Measurements from ENCODE around the gene CDC16. TPM values are rescaled to one million over a fixed set of nuclear protein-coding genes. Genes with fewer than 3 reads are reported as not detected.
A peak's percentile ranks its signal among the peaks of the same experiment; 100 is the strongest.

The CDC16 gene
- total and polyA plus RNA-seq, 2 of the 4 experiments (the other 2 are of a cell fraction): 41.6 to 66.6 TPM

GRCh38 chr13:114314074-114314912, 79.6 kb downstream of the CDC16 start, which contains the start of gene CHAMP1 (continued):
- TF ChIP-seq RFX5 (IDR thresholded peaks at IDR 0.05; ENCODE audit: low read depth, low read length) (no peak), RAD21 (IDR thresholded peaks at IDR 0.05; ENCODE audit: low read length) (no peak), POLR2A (IDR thresholded peaks at IDR 0.05; ENCODE audit: low read depth, low read length) (peak; percentile 96)

DNA sequence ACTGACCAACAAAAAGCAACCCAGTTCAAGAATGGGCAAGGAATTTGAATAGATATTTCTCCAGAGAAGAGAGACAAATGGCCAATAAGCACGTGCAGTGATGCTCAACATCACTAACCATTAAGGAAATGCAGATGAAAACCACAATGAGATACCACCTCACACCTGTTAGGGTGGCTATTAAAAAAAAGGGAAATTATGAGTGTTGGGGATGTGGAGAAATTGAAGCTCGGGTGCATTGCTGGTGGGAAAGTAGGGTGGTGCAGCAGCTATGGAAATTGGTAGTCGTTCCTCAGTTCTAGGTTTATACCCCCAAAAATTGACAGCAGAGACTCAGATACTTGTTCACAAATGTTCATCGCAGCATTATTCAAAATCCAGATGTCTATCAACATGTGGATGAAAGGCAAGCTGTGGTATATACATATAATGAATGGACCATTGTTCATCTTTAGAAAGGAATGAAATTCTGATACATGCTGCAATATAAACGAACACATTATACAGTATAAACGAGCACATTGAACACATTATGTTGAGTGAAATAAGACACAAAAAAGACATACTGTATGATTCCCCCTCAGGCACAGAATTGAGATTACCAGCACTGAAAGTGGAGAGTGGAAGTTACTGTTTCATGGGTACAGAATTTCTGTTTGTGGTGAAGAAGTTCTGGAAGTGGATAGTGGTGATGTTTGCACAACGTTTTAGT, 80.5 kb downstream of the CDC16 start:
- Histone ChIP-seq H3K4me3 (ENCODE audit: insufficient read depth, low read depth, low read length) (peak overlapping the region; percentile 79), H2AFZ (replicated peaks; ENCODE audit: low read length, poor library complexity) (no peak overlapping the region), H3K27ac (ENCODE audit: insufficient read depth, low read length) (0 out of 2 replicates have a peak overlapping the region, but pooled peaks have one; percentile 12), H3K79me1 (ENCODE audit: low read depth in 1 of 2, low read length in 2 of 2) (peaks cover 4 to 25% of the 10 kb centered on the region in 2 experiments), H4K5ac (ENCODE audit: low read depth, low read length) (no peak overlapping the region), H2BK15ac (ENCODE audit: low read depth, low read length) (no peak overlapping the region), H3K9me3 (ENCODE audit: control insufficient read depth, insufficient read depth, low read length) (no peaks in the 10 kb centered on the region), H3K4ac (ENCODE audit: low read depth, low read length) (peak overlapping the region; percentile 76; the same call in 1 of the 2 replicates), H3K4me1 (ENCODE audit: control insufficient read depth, insufficient read depth, low read length) (peaks cover 22% of the 10 kb centered on the region), H3K36me3 (ENCODE audit: control insufficient read depth, insufficient read depth, low read length) (no peaks in the 10 kb centered on the region), H3K4me2 (ENCODE audit: low read depth, low read length) (peak overlapping the region; percentile 95), H3K23ac (ENCODE audit: low read depth, low read length) (peak overlapping the region; percentile 95; the same call in 1 of the 2 replicates), H2AK5ac (ENCODE audit: low read depth, low read length) (no peak overlapping the region), H3K18ac (ENCODE audit: low read depth, low read length) (no peak overlapping the region), H2AK9ac (replicated peaks; ENCODE audit: low read depth, low read length, poor library complexity) (no peak overlapping the region), H3K9ac (ENCODE audit: low read depth, low read length) (peak overlapping the region; percentile 78), H3K27me3 (ENCODE audit: control insufficient read depth, insufficient read depth, low read length) (no peaks in the 10 kb centered on the region), H3K14ac (replicated peaks; ENCODE audit: low read depth, low read length) (peak overlapping the region; percentile 34), H3K56ac (ENCODE audit: extremely low read depth, insufficient read depth, low read length) (peak overlapping the region; percentile 85), H2BK20ac (ENCODE audit: low read depth, low read length) (no peak overlapping the region), H4K20me1 (ENCODE audit: insufficient read depth, low read length) (peaks cover 37% of the 10 kb centered on the region), H4K8ac (ENCODE audit: low read depth in 2 of 2, low read length in 2 of 2) (0 out of 4 replicates have a peak overlapping the region, but pooled peaks have one; percentile 15 to 78), H2BK5ac (ENCODE audit: low read depth, low read length, poor library complexity, severe bottlenecking) (peak overlapping the region; percentile 78), H2BK120ac (ENCODE audit: low read depth, low read length) (no peak overlapping the region), H3K9me1 (ENCODE audit: insufficient read depth, low read length) (peaks cover 11% of the 10 kb centered on the region), H4K91ac (ENCODE audit: insufficient read depth, low read depth, low read length) (no peak overlapping the region)
- POLR2A ChIA-PET (ENCODE audit: unreplicated experiment): no interaction called here
- ATAC-seq (ENCODE audit: low read depth): no peak
- no CpG with 5 or more reads among the region's 7 CpGs for WGBS, 2 experiments (ENCODE audit: extremely low coverage in 2 of 2, insufficient read length in 1 of 2)
- dilution Hi-C loops (cut with HindIII; ENCODE audit: low sequenced_read_pairs, unreplicated experiment) (no loop called here), in situ Hi-C loops (cut with MboI; ENCODE audit: low sequenced_read_pairs) (no loop called here), intact Hi-C loops (cut with micrococcal nuclease) (no loop called here)
- BruUV-seq (replicated peaks): no TSS peak
- TF ChIP-seq CHD1 (IDR thresholded peaks at IDR 0.05; ENCODE audit: low read depth, low read length) (no peak), SMC3 (IDR thresholded peaks at IDR 0.05; ENCODE audit: low read depth, low read length) (no peak), BHLHE40 (IDR thresholded peaks at IDR 0.05; ENCODE audit: low read depth, low read length) (no peak), FOS (IDR thresholded peaks at IDR 0.05; ENCODE audit: low read depth, low read length) (no peak), POLR2A (IDR thresholded peaks at IDR 0.05; ENCODE audit: low read depth, low read length) (no peak), RAD21 (IDR thresholded peaks at IDR 0.05; ENCODE audit: low read length) (no peak), MAFK (IDR thresholded peaks at IDR 0.05; ENCODE audit: low read depth, low read length) (no peak)
- TF ChIP-seq, protein P1, sequence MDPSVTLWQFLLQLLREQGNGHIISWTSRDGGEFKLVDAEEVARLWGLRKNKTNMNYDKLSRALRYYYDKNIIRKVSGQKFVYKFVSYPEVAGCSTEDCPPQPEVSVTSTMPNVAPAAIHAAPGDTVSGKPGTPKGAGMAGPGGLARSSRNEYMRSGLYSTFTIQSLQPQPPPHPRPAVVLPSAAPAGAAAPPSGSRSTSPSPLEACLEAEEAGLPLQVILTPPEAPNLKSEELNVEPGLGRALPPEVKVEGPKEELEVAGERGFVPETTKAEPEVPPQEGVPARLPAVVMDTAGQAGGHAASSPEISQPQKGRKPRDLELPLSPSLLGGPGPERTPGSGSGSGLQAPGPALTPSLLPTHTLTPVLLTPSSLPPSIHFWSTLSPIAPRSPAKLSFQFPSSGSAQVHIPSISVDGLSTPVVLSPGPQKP (IDR thresholded peaks at IDR 0.05; ENCODE audit: borderline replicate concordance, low read depth, low read length): no peak
- no peak for DNase-seq
- CTCF ChIA-PET: no interaction called here

All from IMR-90 (cell line).